B cell (primary cell): Measurements from ENCODE around the gene BYSL. TPM values are rescaled to one million over a fixed set of nuclear protein-coding genes. Genes with fewer than 3 reads are reported as not detected.

Source experiments
- ATAC-seq: fragments of 200-7000 bp; cut with Tn5 transposase; one replicate; pipeline ENCODE4 v1.10.0; 2021; ENCODE audit warnings: low read depth, mild to moderate bottlenecking, moderate number of reproducible peaks, moderate library complexity
- CTCF ChIA-PET: fragments of 350-600 bp; sonication (Branson Sonifier 250); formaldehyde crosslinking; loops from one replicate; lab custom pipeline; 2021; ENCODE audit warnings: antibody characterized with exemption, inconsistent platforms; lab: Charles Lee
- POLR2A ChIA-PET: fragments of 350-600 bp; sonication (Branson Sonifier 250); formaldehyde crosslinking; loops from one replicate; lab custom pipeline; 2021; ENCODE audit warnings: antibody characterized with exemption; lab: Charles Lee
- DNase-seq: peaks from one replicate; pipeline ENCODE4 v3.0.0; 2013
- H2AFZ ChIP-seq: 2 replicates; pipeline ENCODE4 v1.6.1; 2012; ENCODE audit warnings: mild to moderate bottlenecking, low read depth, low read length; ENCODE audit not compliant: insufficient read depth, poor library complexity, severe bottlenecking
- H3K27ac ChIP-seq, 2 donors: 1 replicate in 1 of 2; 2 replicates in 1 of 2; pipeline ENCODE4 v1.5.1; 2012 to 2013; ENCODE audit warnings: low read length in 2 of 2, mild to moderate bottlenecking in 2 of 2, moderate library complexity in 1 of 2
- H3K27me3 ChIP-seq, 4 experiments: fragments of 200-600 bp in 1 of 4; sonication (generic) in 1 of 4; replicated peaks in 1 of 4; 1 replicate in 2 of 4; 2 replicates in 2 of 4; pipeline versions ENCODE4 v1.6.1 to v1.7.0; 2013 to 2016; ENCODE audit warnings: low read length in 3 of 4, mild to moderate bottlenecking in 2 of 4, mixed read lengths in 1 of 4, moderate library complexity in 1 of 4; ENCODE audit not compliant: insufficient read depth in 4 of 4, control insufficient read depth in 3 of 4; ENCODE audit errors: control extremely low read depth in 1 of 4
- H3K36me3 ChIP-seq, 2 experiments: replicated peaks in 1 of 2; 1 replicate in 1 of 2; 2 replicates in 1 of 2; pipeline versions ENCODE4 v1.6.1 to v1.7.1; 2013; ENCODE audit warnings: low read length in 1 of 2; ENCODE audit not compliant: insufficient read depth in 2 of 2, control insufficient read depth in 1 of 2; ENCODE audit errors: control extremely low read depth in 1 of 2, extremely low read depth in 1 of 2
- H3K4me1 ChIP-seq, 2 donors: fragments of 200-600 bp in 1 of 2; sonication (generic) in 1 of 2; 1 replicate in 1 of 2; 2 replicates in 1 of 2; pipeline versions ENCODE4 v1.5.1 to v1.6.1; 2013 to 2017; ENCODE audit warnings: low read length in 2 of 2; ENCODE audit not compliant: control insufficient read depth in 2 of 2, insufficient read depth in 2 of 2
- H3K4me2 ChIP-seq: replicated peaks from 2 replicates; pipeline ENCODE3; 2012; ENCODE audit warnings: mild to moderate bottlenecking, low read depth, low read length; ENCODE audit not compliant: poor library complexity, severe bottlenecking
- H3K4me3 ChIP-seq, 5 experiments: fragments of 200-600 bp in 1 of 5; sonication (generic) in 1 of 5; 1 replicate in 3 of 5; 2 replicates in 2 of 5; pipeline versions ENCODE4 v1.5.1 to v1.7.0; 2011 to 2016; ENCODE audit warnings: low read length in 4 of 5, mild to moderate bottlenecking in 4 of 5, low read depth in 2 of 5, control low read depth in 1 of 5, moderate library complexity in 1 of 5; ENCODE audit not compliant: insufficient read depth in 1 of 5; ENCODE audit errors: control extremely low read depth in 1 of 5, extremely low read depth in 1 of 5
- H3K79me2 ChIP-seq: fragments of 200-600 bp; sonication (generic); one replicate; pipeline ENCODE4 v1.6.0; 2016; ENCODE audit warnings: low read length; ENCODE audit not compliant: control insufficient read depth, insufficient read depth
- H3K9ac ChIP-seq: fragments of 200-600 bp; sonication (generic); 2 replicates; pipeline ENCODE4 v1.6.1; 2017; ENCODE audit warnings: mild to moderate bottlenecking, low read length, moderate library complexity
- H3K9me3 ChIP-seq, 3 donors: one replicate each; pipeline versions ENCODE4 v1.6.1 to v1.7.1; 2013; ENCODE audit warnings: low read length in 2 of 3; ENCODE audit not compliant: control insufficient read depth in 2 of 3, insufficient read depth in 1 of 3; ENCODE audit errors: control extremely low read depth in 1 of 3
- H4K20me1 ChIP-seq: 2 replicates; pipeline ENCODE4 v1.6.0; 2012; ENCODE audit warnings: mild to moderate bottlenecking, low read length; ENCODE audit not compliant: insufficient read depth, control insufficient read depth, poor library complexity, severe bottlenecking
- H3K27ac Mint-ChIP-seq: one replicate; pipeline ENCODE4 v1.8.0; 2021; ENCODE audit warnings: mixed read lengths
- H3K27me3 Mint-ChIP-seq: one replicate; pipeline ENCODE4 v1.8.0; 2021; ENCODE audit warnings: mixed read lengths
- H3K4me1 Mint-ChIP-seq: one replicate; pipeline ENCODE4 v1.8.0; 2021; ENCODE audit warnings: mixed read lengths
- H3K4me3 Mint-ChIP-seq: one replicate; pipeline ENCODE4 v1.8.0; 2021; ENCODE audit warnings: mixed read lengths
- H3K9me3 Mint-ChIP-seq: one replicate; pipeline ENCODE4 v1.8.0; 2022; ENCODE audit warnings: mixed read lengths; ENCODE audit not compliant: insufficient read depth
- EZH2 ChIP-seq: IDR thresholded peaks from 2 replicates; pipeline ENCODE4 v1.6.1; 2012; ENCODE audit warnings: borderline replicate concordance, low read depth, mild to moderate bottlenecking, moderate library complexity, low read length; ENCODE audit not compliant: insufficient read depth, poor library complexity, severe bottlenecking
- WGBS: methylation state at CpG from one replicate; pipeline ENCODE4 v1.1.5; 2013; ENCODE audit warnings: missing lambda C conversion rate; ENCODE audit not compliant: insufficient coverage; 5-methylcytosine and 5-hydroxymethylcytosine counted together
- intact Hi-C: fragments of 100-400 bp; cut with micrococcal nuclease; formaldehyde crosslinking; loops from one replicate; pipeline ENCODE4 v1.10.0; 2022
- polyA plus RNA-seq: library from polyadenylated mRNA; depleted of rRNA; stranded (reverse); fragments of >200 nt; gene quantifications from 2 replicates; pipeline ENCODE4 v1.2.3, GENCODE V29; 2012
- total RNA-seq, 2 donors: library from RNA; stranded (reverse); fragments of 120-200 nt in 1 of 2; gene quantifications; 1 replicate in 1 of 2; 2 replicates in 1 of 2; pipeline versions ENCODE4 v1.2.3 to v1.2.4, GENCODE V29; 2013 to 2022
- TF ChIP-seq, protein P1 (sequence below): fragments of 200-600 bp; IDR thresholded peaks from one replicate; pipeline ENCODE4 v1.8.0; 2022; ENCODE audit warnings: antibody characterized with exemption, mild to moderate bottlenecking

BYSL gene
- total and polyA plus RNA-seq, 2 donors (not counting 1 experiment from before 2014, with no cell fraction given), result 6.0 to 11.1 TPM

DNA sequence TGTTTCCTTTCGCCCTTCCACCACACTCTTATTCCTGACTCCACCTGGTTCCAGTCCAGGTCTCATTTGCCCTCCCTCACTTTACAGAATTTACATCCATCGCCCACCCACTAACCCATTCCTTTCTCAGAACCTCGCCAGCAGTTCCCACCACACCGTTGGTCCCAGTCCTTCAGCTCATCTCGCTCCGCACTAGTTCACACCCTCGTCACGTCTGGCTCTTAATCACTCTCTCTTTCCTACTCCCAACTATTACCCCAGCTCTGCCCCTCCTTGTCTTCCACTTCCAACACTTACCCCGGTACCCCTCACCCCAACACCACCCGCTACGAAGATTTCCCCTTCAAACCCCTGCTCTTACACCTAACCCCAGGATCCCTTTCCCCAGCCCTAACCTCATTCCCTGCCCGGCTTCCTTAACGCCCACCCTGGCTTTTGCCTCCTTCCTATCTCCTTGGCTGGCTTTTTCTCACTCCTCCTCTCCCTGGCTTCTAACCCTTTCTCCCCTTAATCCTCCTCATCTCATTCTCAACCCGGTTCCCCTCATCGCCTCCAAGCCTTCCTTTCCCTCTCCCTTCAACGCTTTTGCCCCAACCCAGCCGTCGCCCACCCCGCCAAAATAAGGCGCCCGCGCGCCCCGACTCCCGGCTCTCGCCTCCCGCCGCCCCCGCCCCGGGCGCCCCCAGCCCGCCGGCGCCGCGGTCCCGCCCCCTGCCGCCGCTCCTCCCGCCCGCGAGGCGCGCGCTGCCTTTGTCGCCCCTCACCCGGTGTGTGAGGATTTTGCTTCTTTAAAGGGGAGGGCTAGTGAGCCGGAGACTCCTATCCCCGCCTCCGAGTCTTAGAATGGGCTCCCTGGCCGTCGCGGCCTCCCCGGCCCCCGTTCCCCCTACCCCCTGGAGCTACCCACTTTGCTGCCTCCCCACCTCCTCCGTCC lies 26.7 kb upstream of the BYSL start:
- CTCF ChIA-PET, result interaction anchor here (1.0 to 2.3 kb wide), 6 partner anchors 27 to 155 kb away, joined by 3 to 20 read pairs (median 12); partner anchors contain the start of genes BYSL, MED20 and TOMM6
- intact Hi-C loops, result loop anchor here (1.0 to 10.0 kb wide), 11 partner anchors 27 to 820 kb away; partner anchors contain the start of genes BYSL, CCND3, MED20 and MRPS10
- peak overlapping the region; percentile 87 for H3K4me2 ChIP-seq
- POLR2A ChIA-PET, result interaction anchor here (0.5 to 2.5 kb wide), 9 partner anchors 17 to 864 kb away, joined by 3 to 11 read pairs (median 6); partner anchors contain the start of genes TAF8, TBCC and TOMM6
- no peaks in the 10 kb centered on the region for H3K9me3 Mint-ChIP-seq
- TF ChIP-seq EZH2, result no peak
- TF ChIP-seq, protein P1, sequence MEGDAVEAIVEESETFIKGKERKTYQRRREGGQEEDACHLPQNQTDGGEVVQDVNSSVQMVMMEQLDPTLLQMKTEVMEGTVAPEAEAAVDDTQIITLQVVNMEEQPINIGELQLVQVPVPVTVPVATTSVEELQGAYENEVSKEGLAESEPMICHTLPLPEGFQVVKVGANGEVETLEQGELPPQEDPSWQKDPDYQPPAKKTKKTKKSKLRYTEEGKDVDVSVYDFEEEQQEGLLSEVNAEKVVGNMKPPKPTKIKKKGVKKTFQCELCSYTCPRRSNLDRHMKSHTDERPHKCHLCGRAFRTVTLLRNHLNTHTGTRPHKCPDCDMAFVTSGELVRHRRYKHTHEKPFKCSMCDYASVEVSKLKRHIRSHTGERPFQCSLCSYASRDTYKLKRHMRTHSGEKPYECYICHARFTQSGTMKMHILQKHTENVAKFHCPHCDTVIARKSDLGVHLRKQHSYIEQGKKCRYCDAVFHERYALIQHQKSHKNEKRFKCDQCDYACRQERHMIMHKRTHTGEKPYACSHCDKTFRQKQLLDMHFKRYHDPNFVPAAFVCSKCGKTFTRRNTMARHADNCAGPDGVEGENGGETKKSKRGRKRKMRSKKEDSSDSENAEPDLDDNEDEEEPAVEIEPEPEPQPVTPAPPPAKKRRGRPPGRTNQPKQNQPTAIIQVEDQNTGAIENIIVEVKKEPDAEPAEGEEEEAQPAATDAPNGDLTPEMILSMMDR, result no peak
- no peaks in the 10 kb centered on the region for H3K27me3 Mint-ChIP-seq
- no peaks in the 10 kb centered on the region for H3K9me3 ChIP-seq
- 5% methylated on average over 39 of the region's 56 CpGs for WGBS
- peak overlapping the region in 1 of 2 donors; percentile 92 for H3K27ac ChIP-seq
- peak overlapping the region; percentile 79 for H3K9ac ChIP-seq
- peak overlapping the region; percentile 82 for H2AFZ ChIP-seq
- peaks cover 10% of the 10 kb centered on the region for H3K79me2 ChIP-seq
- peak overlapping the region; percentile 89 for H3K27ac Mint-ChIP-seq
- H4K20me1 ChIP-seq, result no peaks in the 10 kb centered on the region
- DNase-seq (no peak), ATAC-seq (peak; percentile 42)
- H3K27me3 ChIP-seq, result no peaks in the 10 kb centered on the region
- H3K4me1 Mint-ChIP-seq, result peaks cover 10% of the 10 kb centered on the region
- H3K4me1 ChIP-seq, result peaks cover 15 to 17% of the 10 kb centered on the region in 2 donors
- H3K4me3 Mint-ChIP-seq, result no peak overlapping the region
- H3K4me3 ChIP-seq, result peak overlapping the region; percentile 45 to 96 (median 85)
- no peaks in the 10 kb centered on the region for H3K36me3 ChIP-seq
